HL-60/S4 treated with phorbol 12-myristate 13-acetate at 8.2 ng/mL for 4 days and 3 days (cell line): ENCODE results near the gene ELOVL4.

Experiments
- in situ Hi-C: fragments of 300-500 bp; cut with MboI; formaldehyde crosslinking; loops from 2 replicates; pipeline ENCODE4 v1.15.0; 2022; ENCODE audit warnings: low sequenced_read_pairs

Gene ELOVL4

GRCh38 chr6:79913369-79913768 is 34.0 kb downstream of the ELOVL4 start:
- in situ Hi-C loops = no loop called here

- in situ Hi-C loops = no loop called here
These were observed 35.4 kb downstream of the ELOVL4 start for GRCh38 chr6:79911992-79912391.

- in situ Hi-C loops = no loop called here
These were observed 37.8 kb downstream of the ELOVL4 start for GRCh38 chr6:79909517-79909916.

- in situ Hi-C loops = no loop called here
These were observed 45.3 kb downstream of the ELOVL4 start for GRCh38 chr6:79902046-79902445.

GRCh38 chr6:79898076-79898475 is 49.3 kb downstream of the ELOVL4 start:
- in situ Hi-C loops = no loop called here

- in situ Hi-C loops = no loop called here
These were observed 51.3 kb downstream of the ELOVL4 start for GRCh38 chr6:79896075-79896449.

GRCh38 chr6:79895382-79896074 is 51.8 kb downstream of the ELOVL4 start:
- in situ Hi-C loops = no loop called here

GRCh38 chr6:79894939-79895338 is 52.4 kb downstream of the ELOVL4 start:
- in situ Hi-C loops = no loop called here

- in situ Hi-C loops = no loop called here
These were observed 58.8 kb downstream of the ELOVL4 start for GRCh38 chr6:79888587-79888986.

GRCh38 chr6:79878142-79878748 is 69.1 kb downstream of the ELOVL4 start:
- in situ Hi-C loops = no loop called here

- in situ Hi-C loops = no loop called here
These were observed 72.7 kb downstream of the ELOVL4 start for GRCh38 chr6:79874531-79875134.

GRCh38 chr6:79872986-79873385 is 74.4 kb downstream of the ELOVL4 start:
- in situ Hi-C loops = no loop called here

- in situ Hi-C loops = no loop called here
These were observed 75.0 kb downstream of the ELOVL4 start for GRCh38 chr6:79872303-79872702.

GRCh38 chr6:79869600-79870084 is 77.7 kb downstream of the ELOVL4 start:
- in situ Hi-C loops = no loop called here

- in situ Hi-C loops = no loop called here
These were observed 78.2 kb downstream of the ELOVL4 start for GRCh38 chr6:79869184-79869583.

GRCh38 chr6:79868098-79868722 is 79.1 kb downstream of the ELOVL4 start:
- in situ Hi-C loops = no loop called here
